Measurements from ENCODE around the gene TIAM2. TPM values are rescaled to one million over a fixed set of nuclear protein-coding genes. Genes with fewer than 3 reads are reported as not detected.
"Not testable (repeated sequence)": the region's sequence is repeated elsewhere in the genome, so short reads cannot be mapped to it uniquely, and the experiment has no call there.

TIAM2 gene
- total RNA-seq, 1 donor from 2014 or later, result 21.1 TPM

DNA sequence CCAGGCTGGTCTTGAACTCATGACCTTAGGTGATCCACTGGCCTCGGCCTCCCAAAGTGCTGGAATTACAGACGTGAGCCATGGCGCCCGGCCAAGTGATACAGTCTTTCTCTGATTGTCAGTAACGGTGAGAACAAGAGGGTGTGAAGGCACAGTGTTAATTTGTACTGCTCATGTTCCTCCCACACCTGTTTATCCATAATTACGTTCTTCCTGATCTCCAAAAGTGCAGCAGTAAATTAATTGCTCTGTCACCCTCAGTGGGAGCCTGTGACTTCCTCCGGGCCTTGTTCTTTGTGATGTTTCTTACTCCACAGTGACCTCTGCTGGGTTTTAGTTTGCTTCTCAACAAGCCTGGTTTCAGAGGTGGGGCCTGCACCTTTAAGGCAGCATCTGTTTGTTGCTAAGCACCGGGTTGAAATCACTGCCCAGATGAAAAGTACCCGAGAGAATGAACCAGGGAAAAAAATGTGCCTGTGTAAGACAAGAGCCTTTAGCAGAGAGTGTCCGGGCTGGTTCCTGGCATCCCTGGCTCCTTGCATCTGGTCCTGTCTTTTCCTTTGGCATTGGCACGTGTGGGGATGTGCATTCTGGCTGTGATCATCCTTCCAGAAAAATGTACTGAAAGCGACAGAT is 179.6 kb downstream of the TIAM2 start:
- peaks cover 13% of the 10 kb centered on the region for H3K4me1 Mint-ChIP-seq (ENCODE audit: unreplicated experiment)
- TF ChIP-seq, protein P1, sequence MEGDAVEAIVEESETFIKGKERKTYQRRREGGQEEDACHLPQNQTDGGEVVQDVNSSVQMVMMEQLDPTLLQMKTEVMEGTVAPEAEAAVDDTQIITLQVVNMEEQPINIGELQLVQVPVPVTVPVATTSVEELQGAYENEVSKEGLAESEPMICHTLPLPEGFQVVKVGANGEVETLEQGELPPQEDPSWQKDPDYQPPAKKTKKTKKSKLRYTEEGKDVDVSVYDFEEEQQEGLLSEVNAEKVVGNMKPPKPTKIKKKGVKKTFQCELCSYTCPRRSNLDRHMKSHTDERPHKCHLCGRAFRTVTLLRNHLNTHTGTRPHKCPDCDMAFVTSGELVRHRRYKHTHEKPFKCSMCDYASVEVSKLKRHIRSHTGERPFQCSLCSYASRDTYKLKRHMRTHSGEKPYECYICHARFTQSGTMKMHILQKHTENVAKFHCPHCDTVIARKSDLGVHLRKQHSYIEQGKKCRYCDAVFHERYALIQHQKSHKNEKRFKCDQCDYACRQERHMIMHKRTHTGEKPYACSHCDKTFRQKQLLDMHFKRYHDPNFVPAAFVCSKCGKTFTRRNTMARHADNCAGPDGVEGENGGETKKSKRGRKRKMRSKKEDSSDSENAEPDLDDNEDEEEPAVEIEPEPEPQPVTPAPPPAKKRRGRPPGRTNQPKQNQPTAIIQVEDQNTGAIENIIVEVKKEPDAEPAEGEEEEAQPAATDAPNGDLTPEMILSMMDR (IDR thresholded peaks at IDR 0.05; ENCODE audit: unreplicated experiment), result peak; percentile 21
- no peak overlapping the region for H3K4me3 Mint-ChIP-seq (ENCODE audit: unreplicated experiment)
- DNase-seq (ENCODE audit: low spot score), result peak; percentile 65
- peak overlapping the region; percentile 72 for H3K27ac Mint-ChIP-seq (ENCODE audit: unreplicated experiment)
- H3K27me3 Mint-ChIP-seq (ENCODE audit: unreplicated experiment), result no peaks in the 10 kb centered on the region
- H3K36me3 Mint-ChIP-seq (ENCODE audit: low read depth, unreplicated experiment), result peaks cover 6% of the 10 kb centered on the region
- H3K9me3 Mint-ChIP-seq (ENCODE audit: unreplicated experiment), result no peaks in the 10 kb centered on the region

DNA sequence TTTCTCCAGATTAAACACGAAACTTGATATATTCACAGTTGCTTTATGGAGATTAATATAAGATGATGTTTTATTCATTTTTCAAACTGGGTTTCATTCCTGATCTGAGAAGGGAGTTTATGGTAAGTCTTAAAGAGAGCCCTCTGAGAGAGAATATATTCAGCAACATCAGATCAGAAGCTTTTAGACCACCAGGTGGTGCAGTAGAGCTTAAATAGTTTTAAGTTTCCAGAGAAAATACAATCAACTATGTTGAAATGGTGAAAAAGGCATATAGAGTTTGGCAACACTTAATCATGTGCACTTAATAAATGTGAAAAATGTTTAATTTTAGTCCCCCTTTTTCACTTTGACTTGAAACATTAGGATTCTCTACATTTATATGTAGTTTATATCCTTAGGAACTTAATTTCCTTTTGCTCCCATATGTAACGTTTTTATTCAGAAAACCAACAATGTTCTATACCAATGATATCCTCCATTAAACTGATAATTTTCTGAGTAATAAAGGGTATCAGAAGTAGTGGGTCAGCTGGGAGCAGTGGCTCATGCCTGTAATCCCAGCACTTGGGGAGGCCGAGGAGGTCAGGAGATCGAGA is 182.3 kb downstream of the TIAM2 start:
- Mint-ChIP-seq H3K36me3 (ENCODE audit: low read depth, unreplicated experiment) (peaks cover 20% of the 10 kb centered on the region), H3K27me3 (ENCODE audit: unreplicated experiment) (no peaks in the 10 kb centered on the region), H3K27ac (ENCODE audit: unreplicated experiment) (no peak overlapping the region), H3K4me1 (ENCODE audit: unreplicated experiment) (peaks cover 13% of the 10 kb centered on the region), H3K9me3 (ENCODE audit: unreplicated experiment) (no peaks in the 10 kb centered on the region), H3K4me3 (ENCODE audit: unreplicated experiment) (no peak overlapping the region)
- peak; percentile 59 for DNase-seq (ENCODE audit: low spot score)
- TF ChIP-seq, protein P1 (IDR thresholded peaks at IDR 0.05; ENCODE audit: unreplicated experiment), result peak; percentile 62

GRCh38 chr6:155181498-155181897 is 186.4 kb downstream of the TIAM2 start:
- peaks cover 5% of the 10 kb centered on the region for H3K4me1 Mint-ChIP-seq (ENCODE audit: unreplicated experiment)
- H3K27me3 Mint-ChIP-seq (ENCODE audit: unreplicated experiment), result no peaks in the 10 kb centered on the region
- H3K27ac Mint-ChIP-seq (ENCODE audit: unreplicated experiment), result no peak overlapping the region
- DNase-seq (ENCODE audit: low spot score), result no peak
- peaks cover 23% of the 10 kb centered on the region for H3K36me3 Mint-ChIP-seq (ENCODE audit: low read depth, unreplicated experiment)
- TF ChIP-seq, protein P1 (IDR thresholded peaks at IDR 0.05; ENCODE audit: unreplicated experiment), result no peak
- no peak overlapping the region for H3K4me3 Mint-ChIP-seq (ENCODE audit: unreplicated experiment)
- no peaks in the 10 kb centered on the region for H3K9me3 Mint-ChIP-seq (ENCODE audit: unreplicated experiment)

- TF ChIP-seq, protein P1 (IDR thresholded peaks at IDR 0.05; ENCODE audit: unreplicated experiment), result no peak
- no peak overlapping the region for H3K4me3 Mint-ChIP-seq (ENCODE audit: unreplicated experiment)
- no peak for DNase-seq (ENCODE audit: low spot score)
- peaks cover 23% of the 10 kb centered on the region for H3K36me3 Mint-ChIP-seq (ENCODE audit: low read depth, unreplicated experiment)
- no peak overlapping the region for H3K27ac Mint-ChIP-seq (ENCODE audit: unreplicated experiment)
- H3K27me3 Mint-ChIP-seq (ENCODE audit: unreplicated experiment), result no peaks in the 10 kb centered on the region
- peaks cover 6% of the 10 kb centered on the region for H3K4me1 Mint-ChIP-seq (ENCODE audit: unreplicated experiment)
- no peaks in the 10 kb centered on the region for H3K9me3 Mint-ChIP-seq (ENCODE audit: unreplicated experiment)
Measured at GRCh38 chr6:155182103-155182502, 187.0 kb downstream of the TIAM2 start.

DNA sequence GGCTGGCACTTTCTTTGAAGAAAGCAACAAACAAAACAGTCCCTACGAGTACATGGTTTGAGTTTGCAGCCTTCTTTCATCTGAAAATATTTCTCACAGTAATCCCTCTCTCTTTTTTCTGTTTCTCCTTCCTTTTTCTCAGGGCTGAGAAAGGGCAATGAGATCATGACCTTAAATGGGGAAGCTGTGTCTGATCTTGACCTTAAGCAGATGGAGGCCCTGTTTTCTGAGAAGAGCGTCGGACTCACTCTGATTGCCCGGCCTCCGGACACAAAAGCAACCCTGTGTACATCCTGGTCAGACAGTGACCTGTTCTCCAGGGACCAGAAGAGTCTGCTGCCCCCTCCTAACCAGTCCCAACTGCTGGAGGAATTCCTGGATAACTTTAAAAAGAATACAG is 188.0 kb downstream of the TIAM2 start:
- Mint-ChIP-seq H3K9me3 (ENCODE audit: unreplicated experiment) (no peaks in the 10 kb centered on the region), H3K4me1 (ENCODE audit: unreplicated experiment) (peaks cover 6% of the 10 kb centered on the region), H3K4me3 (ENCODE audit: unreplicated experiment) (no peak overlapping the region), H3K36me3 (ENCODE audit: low read depth, unreplicated experiment) (peaks cover 23% of the 10 kb centered on the region), H3K27ac (ENCODE audit: unreplicated experiment) (no peak overlapping the region), H3K27me3 (ENCODE audit: unreplicated experiment) (no peaks in the 10 kb centered on the region)
- TF ChIP-seq, protein P1 (IDR thresholded peaks at IDR 0.05; ENCODE audit: unreplicated experiment), result no peak
- no peak for DNase-seq (ENCODE audit: low spot score)

- not testable (repeated sequence) for H3K9me3 Mint-ChIP-seq (ENCODE audit: unreplicated experiment); H3K27ac Mint-ChIP-seq (ENCODE audit: unreplicated experiment); H3K27me3 Mint-ChIP-seq (ENCODE audit: unreplicated experiment); H3K4me3 Mint-ChIP-seq (ENCODE audit: unreplicated experiment); DNase-seq (ENCODE audit: low spot score)
- H3K4me1 Mint-ChIP-seq (ENCODE audit: unreplicated experiment), result peaks cover 18% of the 10 kb centered on the region
- H3K36me3 Mint-ChIP-seq (ENCODE audit: low read depth, unreplicated experiment), result peaks cover 15% of the 10 kb centered on the region
Measured at GRCh38 chr6:155185041-155185440, 189.9 kb downstream of the TIAM2 start.

Measured in endothelial cell (in vitro differentiated cells).